Heart left ventricle (tissue), 13 donors: Measurements from ENCODE around the gene FAM168A.

ENCODE experiments used
- CTCF ChIP-seq, 12 donors: fragments of 200-600 bp; sonication (generic) in 4 of 12; IDR thresholded peaks; one replicate each; pipeline versions ENCODE4 v1.5.0 to v1.8.0; 2018 to 2022; ENCODE audit warnings: antibody characterized with exemption in 12 of 12, mild to moderate bottlenecking in 5 of 12
- POLR2A ChIP-seq, 2 donors: fragments of 450-650 bp; IDR thresholded peaks; one replicate each; pipeline ENCODE4 v1.6.1; 2017; ENCODE audit warnings: antibody characterized with exemption in 2 of 2, mild to moderate bottlenecking in 2 of 2, moderate library complexity in 2 of 2
- donor health status: ischemic (EF 13 %, LVEDD 7.1; RV severe dilation, severe dysfunction).
- donor health status: DM: no; HTN: yes; CAD: no.
- donor health status: DM: no; HTN: no; CAD: no.
- donor health status: ischemic (EF 25% LVEDD 6.9; RV normal size, moderate dysfunction).
- donor health status: ischemic (EF 25% LVEDD 5.7; RV mildly dilated, moderate dysfunction).
- donor health status: ischemic (EF 35%, LVEDD 5.7; RV mildly dilated, moderate dysfunction).
- donor health status: nonischemic (EF 11% LVEDD 7.7; RV severe dilation, severe dysfunction).
- donor health status: DM: yes; HTN: yes; CAD: no.
- donor health status: PGD.
- donor health status: ischemic (EF 29% LVEDD 5.4; RV normal size, mild dysfunction).
- donor health status: nonischemic (EF 23%, LVEDD 6.1; RV moderate dilation, normal function).

- TF ChIP-seq POLR2A (IDR thresholded peaks at IDR 0.05) = no peak
- TF ChIP-seq CTCF (IDR thresholded peaks at IDR 0.05) = no peak
Observed at GRCh38 chr11:73399159-73399590, 198.7 kb downstream of the FAM168A start.
